ENCODE results near the gene SELENOO. TPM values are rescaled to one million over a fixed set of nuclear protein-coding genes. Genes with fewer than 3 reads are reported as not detected.
A peak's percentile ranks its signal among the peaks of the same experiment; 100 is the strongest.

SELENOO gene
- polyA plus RNA-seq, 1 of the 3 experiments (the other 2 are of a cell fraction), result 26.7 TPM

GRCh38 chr22:50244420-50245213 is 43.8 kb downstream of the SELENOO start, which contains the start of gene TUBGCP6:
Gene TUBGCP6, minus strand, starts transcription at chr22:50245023. Its CDS starts 564 bp downstream, at chr22:50244459.
- H3K36me3 ChIP-seq (replicated peaks in 1 of 2; ENCODE audit: control insufficient read depth in 1 of 2, insufficient read depth in 2 of 2, low read length in 1 of 2), result peaks cover 5 to 27% of the 10 kb centered on the region in 2 experiments
- H3K27me3 ChIP-seq (ENCODE audit: insufficient read depth), result no peaks in the 10 kb centered on the region
- WGBS (ENCODE audit: low lambda C conversion rate), result 0% methylated on average over 33 of the region's 76 CpGs
- H3K9me2 ChIP-seq, result no peaks in the 10 kb centered on the region
- H3K9me3 ChIP-seq, result no peaks in the 10 kb centered on the region
- peaks cover 19% of the 10 kb centered on the region for H3F3A ChIP-seq (replicated peaks; ENCODE audit: insufficient read depth)
- H4K20me1 ChIP-seq (ENCODE audit: insufficient read depth), result peaks cover 33% of the 10 kb centered on the region
- TF ChIP-seq PBX3 (IDR thresholded peaks at IDR 0.05) (peak; percentile 94), TCF12 (IDR thresholded peaks at IDR 0.05) (no peak), SIN3A (IDR thresholded peaks at IDR 0.05; ENCODE audit: borderline replicate concordance, low read depth, low read length) (peak; percentile 74; the same call in 1 of the 2 replicates), FOSL2 (IDR thresholded peaks at IDR 0.05; ENCODE audit: borderline replicate concordance, low read depth) (no peak; the same call in 1 of the 2 replicates), POLR2AphosphoS5 (IDR thresholded peaks at IDR 0.05; ENCODE audit: low read depth, low read length) (peak; percentile 88), NRF1 (IDR thresholded peaks at IDR 0.05; ENCODE audit: low read depth, low read length) (no peak), ZBTB33 (IDR thresholded peaks at IDR 0.05; ENCODE audit: borderline replicate concordance, low read depth) (peak; percentile 95), ELF1 (IDR thresholded peaks at IDR 0.05) (peak; percentile 87), MAX (IDR thresholded peaks at IDR 0.05; ENCODE audit: low read depth) (peak; percentile 97), GABPA (IDR thresholded peaks at IDR 0.05; ENCODE audit: low read depth) (peak; percentile 95), CTCF (IDR thresholded peaks at IDR 0.05) (peak; percentile 27; the same call in 1 of the 2 replicates), MXI1 (IDR thresholded peaks at IDR 0.05; ENCODE audit: low read depth, low read length) (peak; percentile 93), CHD2 (IDR thresholded peaks at IDR 0.05; ENCODE audit: low read length, partially characterized antibody) (peak; percentile 97), REST (IDR thresholded peaks at IDR 0.05; ENCODE audit: low read depth, low read length) (0 out of 2 replicates have a peak, but pooled peaks have one; percentile 24), TAF1 (IDR thresholded peaks at IDR 0.05; ENCODE audit: borderline replicate concordance, low read depth, low read length) (peak; percentile 75; the same call in 1 of the 2 replicates)
- H3K79me2 ChIP-seq (ENCODE audit: insufficient read depth), result peaks cover 77% of the 10 kb centered on the region
- H2AFZ ChIP-seq (ENCODE audit: low read depth), result peak within 1 kb of the TSS; percentile 65; the same call in 1 of the 2 replicates
- DNase-seq, result peak; percentile 94
- H3K4me3 ChIP-seq (ENCODE audit: low read depth in 2 of 2, low read length in 1 of 2), result peak within 1 kb of the TSS; percentile 84 to 92
- peaks cover 5 to 58% of the 10 kb centered on the region in 2 experiments; a peak in 2 of 4 replicates for H3K4me1 ChIP-seq (ENCODE audit: control insufficient read depth in 1 of 2, insufficient read depth in 2 of 2, low read depth in 1 of 2, low read length in 1 of 2)
- ChIA-PET POLR2A (interaction anchor here (0.8 kb wide), 1 partner anchor 281 kb away, joined by 3 read pairs; the partner anchor contains the start of gene SCO2), CTCF (interaction anchor here (0.7 to 3.4 kb wide), 7 partner anchors 8 to 281 kb away, joined by 3 to 20 read pairs (median 4); partner anchors contain the start of genes DENND6B and SCO2)
- peak within 1 kb of the TSS; percentile 85 for H3K4me2 ChIP-seq
- H3K9ac ChIP-seq, result peak within 1 kb of the TSS; percentile 84
- peak within 1 kb of the TSS; percentile 81 to 96 for H3K27ac ChIP-seq (ENCODE audit: low read depth in 2 of 2, low read length in 1 of 2)
